ENCODE data around the gene CERS6.
"Not testable (repeated sequence)": the region's sequence is repeated elsewhere in the genome, so short reads cannot be mapped to it uniquely, and the experiment has no call there.

The CERS6 gene

DNA sequence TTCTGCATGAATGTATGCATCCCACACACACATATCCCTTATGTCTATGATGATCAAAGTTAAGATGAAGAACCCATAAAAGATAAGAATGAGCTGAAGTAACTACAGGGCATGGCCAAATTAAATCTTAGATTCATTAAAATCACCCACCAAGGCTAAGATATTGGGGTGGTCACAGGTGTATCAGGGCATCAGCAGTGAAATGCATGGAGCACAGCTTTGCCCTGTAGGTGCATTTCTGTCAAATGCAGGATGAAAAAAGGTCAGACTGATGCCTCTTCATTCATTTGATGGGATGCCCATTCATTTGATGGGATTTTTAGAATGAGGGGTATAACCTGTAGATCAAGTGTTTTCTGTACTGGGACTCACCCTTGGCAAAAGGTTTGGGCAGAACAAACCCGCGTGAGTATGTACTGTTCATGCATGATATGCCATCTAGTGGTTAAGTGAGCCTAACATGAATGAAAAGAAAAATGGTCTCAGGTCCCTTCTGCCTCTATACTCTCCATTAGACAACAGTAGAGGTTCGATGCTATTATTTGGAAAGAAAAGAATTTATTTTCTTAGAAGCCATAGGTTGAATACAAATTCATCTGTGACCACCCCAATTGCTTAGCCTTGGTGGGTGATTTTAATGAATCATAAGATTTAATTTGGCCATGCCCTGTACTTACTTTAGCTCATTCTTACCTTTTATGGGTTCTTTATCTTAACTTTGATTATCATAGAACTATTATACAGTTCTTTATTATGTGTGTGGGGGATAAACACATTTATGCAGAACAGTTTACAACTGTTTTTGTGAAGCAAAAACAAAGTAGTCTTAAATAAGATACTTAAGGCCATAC is 303.1 kb downstream of the CERS6 start:
- no peak overlapping the region for H3K4me3 ChIP-seq (replicated peaks; ENCODE audit: low read depth, low read length)
- TF ChIP-seq, protein P1, sequence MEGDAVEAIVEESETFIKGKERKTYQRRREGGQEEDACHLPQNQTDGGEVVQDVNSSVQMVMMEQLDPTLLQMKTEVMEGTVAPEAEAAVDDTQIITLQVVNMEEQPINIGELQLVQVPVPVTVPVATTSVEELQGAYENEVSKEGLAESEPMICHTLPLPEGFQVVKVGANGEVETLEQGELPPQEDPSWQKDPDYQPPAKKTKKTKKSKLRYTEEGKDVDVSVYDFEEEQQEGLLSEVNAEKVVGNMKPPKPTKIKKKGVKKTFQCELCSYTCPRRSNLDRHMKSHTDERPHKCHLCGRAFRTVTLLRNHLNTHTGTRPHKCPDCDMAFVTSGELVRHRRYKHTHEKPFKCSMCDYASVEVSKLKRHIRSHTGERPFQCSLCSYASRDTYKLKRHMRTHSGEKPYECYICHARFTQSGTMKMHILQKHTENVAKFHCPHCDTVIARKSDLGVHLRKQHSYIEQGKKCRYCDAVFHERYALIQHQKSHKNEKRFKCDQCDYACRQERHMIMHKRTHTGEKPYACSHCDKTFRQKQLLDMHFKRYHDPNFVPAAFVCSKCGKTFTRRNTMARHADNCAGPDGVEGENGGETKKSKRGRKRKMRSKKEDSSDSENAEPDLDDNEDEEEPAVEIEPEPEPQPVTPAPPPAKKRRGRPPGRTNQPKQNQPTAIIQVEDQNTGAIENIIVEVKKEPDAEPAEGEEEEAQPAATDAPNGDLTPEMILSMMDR (IDR thresholded peaks at IDR 0.05; ENCODE audit: low read depth, low read length, missing control alignments), result peak; percentile 51
- DNase-seq (ENCODE audit: extremely low read depth, low read depth), result peak; percentile 37

DNA sequence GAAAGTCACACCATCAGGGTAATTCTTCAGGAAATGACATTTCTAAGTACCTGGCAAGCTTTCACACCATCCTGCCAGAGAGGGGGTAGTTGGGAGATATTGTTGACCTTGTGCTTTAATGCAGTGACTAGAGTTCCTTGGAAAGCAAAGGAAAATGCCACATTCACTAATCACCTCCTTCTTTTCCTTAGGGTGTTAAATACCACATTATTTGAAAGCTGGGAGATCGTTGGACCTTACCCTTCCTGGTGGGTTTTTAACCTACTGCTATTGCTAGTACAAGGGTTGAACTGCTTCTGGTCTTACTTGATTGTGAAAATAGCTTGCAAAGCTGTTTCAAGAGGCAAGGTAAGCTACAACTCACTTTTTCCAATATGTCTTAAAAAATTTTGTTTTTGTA is 309.3 kb downstream of the CERS6 start:
- no peak overlapping the region for H3K4me3 ChIP-seq (replicated peaks; ENCODE audit: low read depth, low read length)
- TF ChIP-seq, protein P1 (IDR thresholded peaks at IDR 0.05; ENCODE audit: low read depth, low read length, missing control alignments), result no peak
- DNase-seq (ENCODE audit: extremely low read depth, low read depth), result no peak

DNA sequence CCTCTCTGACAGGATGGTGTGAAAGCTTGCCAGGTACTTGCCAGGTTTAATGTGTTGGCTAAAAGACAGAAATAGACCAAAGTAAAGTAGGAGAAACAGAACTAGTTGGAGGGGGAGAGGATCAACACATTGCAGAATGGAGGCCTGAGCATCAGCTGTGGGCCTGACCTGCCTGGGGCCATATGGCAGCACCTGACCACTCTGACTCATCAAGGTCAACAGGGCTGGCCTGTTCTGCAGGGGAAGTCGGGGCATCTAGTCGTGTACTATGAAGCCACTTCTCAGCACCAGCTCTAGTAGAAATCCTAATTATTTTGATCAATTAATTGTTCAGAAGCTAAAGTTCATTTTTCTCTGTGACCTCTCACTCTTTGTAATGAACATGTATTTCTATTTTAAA is 310.5 kb downstream of the CERS6 start:
- TF ChIP-seq, protein P1 (IDR thresholded peaks at IDR 0.05; ENCODE audit: low read depth, low read length, missing control alignments), result no peak
- H3K4me3 ChIP-seq (replicated peaks; ENCODE audit: low read depth, low read length), result no peak overlapping the region
- DNase-seq (ENCODE audit: extremely low read depth, low read depth), result no peak

DNA sequence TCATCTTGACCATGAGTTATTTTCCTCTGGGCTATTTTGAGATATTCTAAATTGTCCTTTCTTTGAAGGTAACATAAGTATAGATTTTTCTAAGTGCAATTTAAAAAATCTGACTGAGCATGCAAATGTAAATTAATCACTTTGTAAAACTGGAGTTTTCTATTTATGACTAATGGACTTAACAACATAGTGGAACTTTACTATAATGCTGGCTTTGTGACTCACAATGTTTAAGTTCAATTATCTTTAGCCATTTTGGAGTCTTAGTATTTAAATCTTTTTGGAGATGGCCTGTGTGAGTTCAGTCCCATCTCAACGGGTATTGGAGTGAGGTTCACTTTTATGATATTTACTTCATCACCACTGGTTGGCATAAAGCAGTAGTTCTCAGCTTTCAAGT is 311.2 kb downstream of the CERS6 start:
- TF ChIP-seq, protein P1 (IDR thresholded peaks at IDR 0.05; ENCODE audit: low read depth, low read length, missing control alignments), result no peak
- H3K4me3 ChIP-seq (replicated peaks; ENCODE audit: low read depth, low read length), result no peak overlapping the region
- DNase-seq (ENCODE audit: extremely low read depth, low read depth), result no peak

DNA sequence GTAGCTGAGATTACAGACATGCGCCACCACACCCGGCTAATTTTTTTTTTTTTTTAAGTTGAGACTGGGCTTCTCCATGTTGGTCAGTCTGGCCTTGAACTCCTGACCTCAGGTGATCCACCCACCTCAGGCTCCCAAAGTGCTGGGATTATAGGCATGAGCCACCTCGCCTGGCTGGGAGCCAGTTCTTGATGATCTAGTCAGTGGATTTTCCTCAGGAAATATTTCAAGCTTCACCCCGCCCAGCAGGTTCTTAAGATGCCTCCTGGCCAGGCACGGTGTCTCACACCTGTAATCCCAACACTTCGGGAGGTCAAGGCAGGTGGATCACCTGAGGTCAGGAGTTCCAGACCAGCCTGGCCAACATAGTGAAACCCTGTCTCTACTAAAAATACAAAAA is 312.3 kb downstream of the CERS6 start:
- H3K4me3 ChIP-seq (replicated peaks; ENCODE audit: low read depth, low read length), result not testable (repeated sequence)

DNA sequence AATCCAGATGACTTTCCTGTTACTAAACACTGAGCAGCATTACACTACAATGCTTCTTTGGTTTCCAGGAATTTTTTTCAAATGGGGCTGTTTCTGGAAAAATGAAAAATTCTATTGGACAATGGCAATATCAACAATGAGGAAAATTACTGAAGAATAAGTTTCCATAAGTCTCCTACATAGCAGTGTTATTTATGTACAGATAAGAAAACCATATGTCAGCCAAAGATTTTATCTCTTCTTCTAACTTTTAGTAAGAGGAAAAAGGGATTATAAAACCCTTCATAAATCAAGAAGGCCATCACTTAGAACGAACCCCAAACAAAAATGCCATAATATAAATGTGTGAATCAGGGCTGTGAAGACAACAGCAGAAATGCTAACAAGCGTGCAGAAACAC is 314.7 kb downstream of the CERS6 start:
- no peak for DNase-seq (ENCODE audit: extremely low read depth, low read depth)
- TF ChIP-seq, protein P1 (IDR thresholded peaks at IDR 0.05; ENCODE audit: low read depth, low read length, missing control alignments), result no peak

More for the DNA sequence above, 312.3 kb downstream of the CERS6 start:
- DNase-seq (ENCODE audit: extremely low read depth, low read depth), result not testable (repeated sequence)

DNA sequence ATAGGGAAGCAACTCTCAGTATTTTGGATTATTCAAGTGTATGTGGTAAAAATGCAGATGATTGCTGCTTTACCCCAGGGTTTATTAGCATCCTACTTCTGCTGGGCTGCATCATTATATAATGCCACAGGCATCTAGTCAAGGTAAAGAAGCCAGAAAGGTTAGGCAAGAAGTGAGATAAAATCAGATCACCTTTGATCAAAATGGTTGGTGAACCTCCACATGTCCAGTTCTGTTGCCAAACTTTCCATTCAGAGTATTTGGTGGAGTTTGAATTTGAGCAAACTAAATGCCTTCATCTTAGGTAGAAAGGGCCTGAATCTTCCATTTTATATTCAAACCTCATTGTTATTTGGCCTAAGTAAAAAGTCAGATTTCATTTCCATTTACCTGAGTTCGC is 316.6 kb downstream of the CERS6 start:
- TF ChIP-seq, protein P1 (IDR thresholded peaks at IDR 0.05; ENCODE audit: low read depth, low read length, missing control alignments), result no peak
- H3K4me3 ChIP-seq (replicated peaks; ENCODE audit: low read depth, low read length), result no peak overlapping the region
- DNase-seq (ENCODE audit: extremely low read depth, low read depth), result no peak

More for the DNA sequence above, 314.7 kb downstream of the CERS6 start:
- H3K4me3 ChIP-seq (replicated peaks; ENCODE audit: low read depth, low read length), result no peak overlapping the region
